Myocyte (in vitro differentiated cells): ENCODE results near the gene CDH13. TPM values are rescaled to one million over a fixed set of nuclear protein-coding genes. Genes with fewer than 3 reads are reported as not detected.

Experiments used
- DNase-seq: peaks from one replicate; pipeline ENCODE4 v3.0.0-alpha.2; 2012; ENCODE audit warnings: low read depth
- total RNA-seq: library from RNA; depleted of rRNA; stranded (reverse); fragments of >200 nt; gene quantifications from 2 replicates; pipeline ENCODE4 v1.2.3, GENCODE V29; 2014

CDH13 gene
- total RNA-seq, 1 donor from 2014 or later = 160 TPM

GRCh38 chr16:83808573-83809014 lies 1181.8 kb downstream of the CDH13 start:
- DNase-seq = no peak

- DNase-seq = no peak
These were observed 1182.3 kb downstream of the CDH13 start for GRCh38 chr16:83809092-83809491.

GRCh38 chr16:83810901-83811300 lies 1184.1 kb downstream of the CDH13 start:
- peak; percentile 17 for DNase-seq

GRCh38 chr16:83813823-83814658 lies 1187.3 kb downstream of the CDH13 start:
- peak; percentile 79 for DNase-seq

GRCh38 chr16:83814659-83814985 lies 1187.9 kb downstream of the CDH13 start:
- no peak for DNase-seq

GRCh38 chr16:83817022-83817421 lies 1190.3 kb downstream of the CDH13 start:
- no peak for DNase-seq

- no peak for DNase-seq
These were observed 1191.5 kb downstream of the CDH13 start for GRCh38 chr16:83818276-83818675.

GRCh38 chr16:83819361-83819760 lies 1192.6 kb downstream of the CDH13 start:
- no peak for DNase-seq

GRCh38 chr16:83826146-83826913 lies 1199.6 kb downstream of the CDH13 start:
- peak; percentile 80 for DNase-seq

- no peak for DNase-seq
These were observed 1203.5 kb downstream of the CDH13 start for GRCh38 chr16:83830091-83830768.

- DNase-seq = no peak
These were observed 1204.1 kb downstream of the CDH13 start for GRCh38 chr16:83830769-83831455.

- no peak for DNase-seq
These were observed 1204.8 kb downstream of the CDH13 start for GRCh38 chr16:83831456-83831987.

GRCh38 chr16:83833921-83834320 lies 1207.2 kb downstream of the CDH13 start:
- DNase-seq = no peak

GRCh38 chr16:83835586-83836566 lies 1209.1 kb downstream of the CDH13 start:
- DNase-seq = peak; percentile 67

- no peak for DNase-seq
These were observed 1210.8 kb downstream of the CDH13 start for GRCh38 chr16:83837566-83837965.

- no peak for DNase-seq
These were observed 1211.4 kb downstream of the CDH13 start for GRCh38 chr16:83838151-83838550.

- no peak for DNase-seq
These were observed 1212.8 kb downstream of the CDH13 start for GRCh38 chr16:83839561-83839960.

GRCh38 chr16:83840060-83840617 lies 1213.4 kb downstream of the CDH13 start:
- DNase-seq = no peak

GRCh38 chr16:83842291-83842690 lies 1215.5 kb downstream of the CDH13 start:
- no peak for DNase-seq
